ENCODE data around the gene PTPRN2.
"Not testable (repeated sequence)": the region's sequence is repeated elsewhere in the genome, so short reads cannot be mapped to it uniquely, and the experiment has no call there.

The PTPRN2 gene

GRCh38 chr7:158411232-158411950 lies 176.2 kb downstream of the PTPRN2 start:
- no peak for DNase-seq

GRCh38 chr7:158410720-158411119 lies 176.9 kb downstream of the PTPRN2 start:
- no peak for DNase-seq

GRCh38 chr7:158409816-158410330 lies 177.8 kb downstream of the PTPRN2 start:
- DNase-seq = no peak

GRCh38 chr7:158409120-158409519 lies 178.5 kb downstream of the PTPRN2 start:
- no peak for DNase-seq

- no peak for DNase-seq
Observed at GRCh38 chr7:158408318-158408920, 179.2 kb downstream of the PTPRN2 start.

GRCh38 chr7:158407581-158408317 lies 179.9 kb downstream of the PTPRN2 start:
- DNase-seq = no peak

GRCh38 chr7:158406801-158407200 lies 180.8 kb downstream of the PTPRN2 start:
- no peak for DNase-seq

- no peak for DNase-seq
Observed at GRCh38 chr7:158406364-158406763, 181.3 kb downstream of the PTPRN2 start.

GRCh38 chr7:158405771-158406170 lies 181.9 kb downstream of the PTPRN2 start:
- DNase-seq = not testable (repeated sequence)

- DNase-seq = no peak
Observed at GRCh38 chr7:158405324-158405723, 182.3 kb downstream of the PTPRN2 start.

- DNase-seq = no peak
Observed at GRCh38 chr7:158404031-158404761, 183.4 kb downstream of the PTPRN2 start.

- no peak for DNase-seq
Observed at GRCh38 chr7:158403013-158403821, 184.4 kb downstream of the PTPRN2 start.

GRCh38 chr7:158402471-158402870 lies 185.2 kb downstream of the PTPRN2 start:
- DNase-seq = no peak

GRCh38 chr7:158401826-158402225 lies 185.8 kb downstream of the PTPRN2 start:
- no peak for DNase-seq

GRCh38 chr7:158401295-158401694 lies 186.3 kb downstream of the PTPRN2 start:
- no peak for DNase-seq

GRCh38 chr7:158400601-158401225 lies 186.9 kb downstream of the PTPRN2 start:
- no peak for DNase-seq

GRCh38 chr7:158399762-158400161 lies 187.9 kb downstream of the PTPRN2 start:
- no peak for DNase-seq

GRCh38 chr7:158398750-158399149 lies 188.9 kb downstream of the PTPRN2 start:
- no peak for DNase-seq

GRCh38 chr7:158397885-158398284 lies 189.7 kb downstream of the PTPRN2 start:
- no peak for DNase-seq

- no peak for DNase-seq
Observed at GRCh38 chr7:158396982-158397862, 190.4 kb downstream of the PTPRN2 start.
